HCT116 (cell line): ENCODE results near the gene TCF7L2.

Experiments used
- CTCF ChIP-seq, 3 experiments: fragments of 200-600 bp in 1 of 3; sonication (generic) in 1 of 3; IDR thresholded peaks in 2 of 3; conservative IDR thresholded peaks in 1 of 3; 2 replicates each; pipeline ENCODE4 v1.5.1; 2012 to 2017; ENCODE audit warnings: low read depth in 2 of 3, low read length in 2 of 3, antibody characterized with exemption in 1 of 3, borderline replicate concordance in 1 of 3, control low read depth in 1 of 3, mild to moderate bottlenecking in 1 of 3, mixed read lengths in 1 of 3, mixed run types in 1 of 3, moderate library complexity in 1 of 3; ENCODE audit not compliant: insufficient read depth in 1 of 3
- EZH2 ChIP-seq: fragments of 200-600 bp; sonication (generic); IDR thresholded peaks from 2 replicates; pipeline ENCODE4 v1.6.1; 2017; ENCODE audit warnings: antibody characterized with exemption, mixed run types
- EZH2phosphoT487 ChIP-seq: fragments of 200-600 bp; IDR thresholded peaks from 2 replicates; pipeline ENCODE4 v1.6.1; 2018; ENCODE audit warnings: antibody characterized with exemption, borderline replicate concordance
- YY1 ChIP-seq: IDR thresholded peaks from 2 replicates; pipeline ENCODE4 v1.6.1; 2011; ENCODE audit warnings: low read length, low read depth, moderate library complexity, mild to moderate bottlenecking; ENCODE audit not compliant: insufficient replicate concordance; ENCODE audit errors: extremely low read depth
- ZNF274 ChIP-seq: fragments of 200-500 bp; sonication (Bioruptor generic); IDR thresholded peaks from 2 replicates; pipeline ENCODE4 v1.6.1; 2014; ENCODE audit warnings: mild to moderate bottlenecking, low read depth, low read length, inconsistent platforms
- TF ChIP-seq, protein P1 (sequence below): IDR thresholded peaks from 2 replicates; pipeline ENCODE4 v1.6.1; 2012; ENCODE audit warnings: low read depth

DNA sequence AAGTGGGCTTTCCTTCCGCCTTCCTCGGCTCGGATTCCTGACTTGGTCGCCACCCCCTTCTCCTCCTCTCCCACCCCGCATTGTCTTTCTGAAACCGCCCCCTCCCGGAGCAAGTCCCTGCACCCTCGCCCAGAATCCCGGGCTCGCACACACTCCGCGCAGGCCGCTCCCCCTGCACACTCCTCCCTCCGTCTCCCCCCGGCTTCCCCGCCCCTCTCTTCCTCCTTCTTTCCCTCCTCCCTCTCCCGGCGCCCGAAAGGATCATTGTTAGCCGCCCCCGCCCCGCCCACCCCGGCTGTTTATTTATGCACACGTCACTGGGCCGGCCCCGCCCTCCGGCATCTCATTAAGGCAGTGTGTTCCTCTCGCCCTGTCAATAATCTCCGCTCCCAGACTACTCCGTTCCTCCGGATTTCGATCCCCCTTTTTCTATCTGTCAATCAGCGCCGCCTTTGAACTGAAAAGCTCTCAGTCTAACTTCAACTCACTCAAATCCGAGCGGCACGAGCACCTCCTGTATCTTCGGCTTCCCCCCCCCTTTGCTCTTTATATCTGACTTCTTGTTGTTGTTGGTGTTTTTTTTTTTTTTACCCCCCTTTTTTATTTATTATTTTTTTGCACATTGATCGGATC is at the start of gene TCF7L2:
- no peak for TF ChIP-seq CTCF (IDR thresholded peaks at IDR 0.05 in 2 of 3, conservative IDR thresholded peaks at IDR 0.05 in 1 of 3; ENCODE audit: borderline replicate concordance in 1 of 3, insufficient read depth in 1 of 3, low read depth in 2 of 3, low read length in 2 of 3)
- TF ChIP-seq EZH2, result no peak
- TF ChIP-seq EZH2phosphoT487, result no peak
- peak; percentile 53 for TF ChIP-seq YY1
- no peak for TF ChIP-seq ZNF274
- TF ChIP-seq, protein P1, sequence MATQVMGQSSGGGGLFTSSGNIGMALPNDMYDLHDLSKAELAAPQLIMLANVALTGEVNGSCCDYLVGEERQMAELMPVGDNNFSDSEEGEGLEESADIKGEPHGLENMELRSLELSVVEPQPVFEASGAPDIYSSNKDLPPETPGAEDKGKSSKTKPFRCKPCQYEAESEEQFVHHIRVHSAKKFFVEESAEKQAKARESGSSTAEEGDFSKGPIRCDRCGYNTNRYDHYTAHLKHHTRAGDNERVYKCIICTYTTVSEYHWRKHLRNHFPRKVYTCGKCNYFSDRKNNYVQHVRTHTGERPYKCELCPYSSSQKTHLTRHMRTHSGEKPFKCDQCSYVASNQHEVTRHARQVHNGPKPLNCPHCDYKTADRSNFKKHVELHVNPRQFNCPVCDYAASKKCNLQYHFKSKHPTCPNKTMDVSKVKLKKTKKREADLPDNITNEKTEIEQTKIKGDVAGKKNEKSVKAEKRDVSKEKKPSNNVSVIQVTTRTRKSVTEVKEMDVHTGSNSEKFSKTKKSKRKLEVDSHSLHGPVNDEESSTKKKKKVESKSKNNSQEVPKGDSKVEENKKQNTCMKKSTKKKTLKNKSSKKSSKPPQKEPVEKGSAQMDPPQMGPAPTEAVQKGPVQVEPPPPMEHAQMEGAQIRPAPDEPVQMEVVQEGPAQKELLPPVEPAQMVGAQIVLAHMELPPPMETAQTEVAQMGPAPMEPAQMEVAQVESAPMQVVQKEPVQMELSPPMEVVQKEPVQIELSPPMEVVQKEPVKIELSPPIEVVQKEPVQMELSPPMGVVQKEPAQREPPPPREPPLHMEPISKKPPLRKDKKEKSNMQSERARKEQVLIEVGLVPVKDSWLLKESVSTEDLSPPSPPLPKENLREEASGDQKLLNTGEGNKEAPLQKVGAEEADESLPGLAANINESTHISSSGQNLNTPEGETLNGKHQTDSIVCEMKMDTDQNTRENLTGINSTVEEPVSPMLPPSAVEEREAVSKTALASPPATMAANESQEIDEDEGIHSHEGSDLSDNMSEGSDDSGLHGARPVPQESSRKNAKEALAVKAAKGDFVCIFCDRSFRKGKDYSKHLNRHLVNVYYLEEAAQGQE, result no peak
